Measurements from ENCODE around the gene EYS. TPM values are rescaled to one million over a fixed set of nuclear protein-coding genes. Genes with fewer than 3 reads are reported as not detected.

The EYS gene
- polyA plus RNA-seq, 2 of the 4 experiments (the other 2 are of a cell fraction): 0.03 to 0.06 TPM

- WGBS (ENCODE audit: missing lambda C conversion rate): 10% methylated on average over 1 of the region's 1 CpG
- no peak overlapping the region for H3K4me3 ChIP-seq
- TF ChIP-seq TFCP2L1 (CRISPR knock-in tag; IDR thresholded peaks at IDR 0.05) (no peak), NR3C1 (IDR thresholded peaks at IDR 0.05) (no peak), CEBPB (IDR thresholded peaks at IDR 0.05) (no peak), HDAC2 (IDR thresholded peaks at IDR 0.05) (no peak), ZFP36 (IDR thresholded peaks at IDR 0.05; ENCODE audit: borderline replicate concordance, partially characterized antibody) (no peak), NFE2L2 (conservative IDR thresholded peaks at IDR 0.05; ENCODE audit: low read length) (no peak), EP300 (IDR thresholded peaks at IDR 0.05) (no peak), POLR2AphosphoS2 (conservative IDR thresholded peaks at IDR 0.05; ENCODE audit: low read length) (no peak), RFX5 (IDR thresholded peaks at IDR 0.05) (no peak), EHF (CRISPR knock-in tag; IDR thresholded peaks at IDR 0.05) (no peak)
- TF ChIP-seq, protein P1, sequence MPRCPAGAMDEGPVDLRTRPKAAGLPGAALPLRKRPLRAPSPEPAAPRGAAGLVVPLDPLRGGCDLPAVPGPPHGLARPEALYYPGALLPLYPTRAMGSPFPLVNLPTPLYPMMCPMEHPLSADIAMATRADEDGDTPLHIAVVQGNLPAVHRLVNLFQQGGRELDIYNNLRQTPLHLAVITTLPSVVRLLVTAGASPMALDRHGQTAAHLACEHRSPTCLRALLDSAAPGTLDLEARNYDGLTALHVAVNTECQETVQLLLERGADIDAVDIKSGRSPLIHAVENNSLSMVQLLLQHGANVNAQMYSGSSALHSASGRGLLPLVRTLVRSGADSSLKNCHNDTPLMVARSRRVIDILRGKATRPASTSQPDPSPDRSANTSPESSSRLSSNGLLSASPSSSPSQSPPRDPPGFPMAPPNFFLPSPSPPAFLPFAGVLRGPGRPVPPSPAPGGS (IDR thresholded peaks at IDR 0.05): no peak
- TF ChIP-seq, protein P2, sequence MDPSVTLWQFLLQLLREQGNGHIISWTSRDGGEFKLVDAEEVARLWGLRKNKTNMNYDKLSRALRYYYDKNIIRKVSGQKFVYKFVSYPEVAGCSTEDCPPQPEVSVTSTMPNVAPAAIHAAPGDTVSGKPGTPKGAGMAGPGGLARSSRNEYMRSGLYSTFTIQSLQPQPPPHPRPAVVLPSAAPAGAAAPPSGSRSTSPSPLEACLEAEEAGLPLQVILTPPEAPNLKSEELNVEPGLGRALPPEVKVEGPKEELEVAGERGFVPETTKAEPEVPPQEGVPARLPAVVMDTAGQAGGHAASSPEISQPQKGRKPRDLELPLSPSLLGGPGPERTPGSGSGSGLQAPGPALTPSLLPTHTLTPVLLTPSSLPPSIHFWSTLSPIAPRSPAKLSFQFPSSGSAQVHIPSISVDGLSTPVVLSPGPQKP (IDR thresholded peaks at IDR 0.05; ENCODE audit: low read depth, low read length): no peak
Observed at GRCh38 chr6:64850121-64850520, 856.9 kb downstream of the EYS start.

DNA sequence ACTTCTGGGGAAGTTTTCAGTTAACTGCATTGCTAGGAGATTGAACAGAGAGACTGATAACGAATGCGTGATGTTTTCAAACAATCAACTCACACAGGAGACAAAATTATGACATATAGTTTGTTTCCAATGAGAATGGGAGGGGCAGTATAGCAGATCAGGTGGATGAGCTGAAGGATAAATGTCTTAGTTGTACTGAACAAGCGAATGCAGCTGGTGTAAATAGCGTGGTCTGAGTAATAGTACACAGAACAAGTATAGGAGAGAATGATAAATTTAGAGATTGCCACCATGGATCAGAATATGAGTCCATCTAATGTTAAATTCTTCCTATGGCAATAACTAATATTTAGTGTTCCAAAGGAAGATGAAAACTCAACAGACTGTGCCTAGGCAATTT lies 858.6 kb downstream of the EYS start:
- CTCF ChIA-PET: no interaction called here
- Histone ChIP-seq H3K4me3 (no peak overlapping the region), H3K4me2 (no peak overlapping the region), H3K4me1 (no peaks in the 10 kb centered on the region), H3K9me3 (no peaks in the 10 kb centered on the region), H3K27ac (no peak overlapping the region)
- POLR2A ChIA-PET: no interaction called here
- WGBS (ENCODE audit: missing lambda C conversion rate): 19% methylated on average over 4 of the region's 4 CpGs
- no peak for TF ChIP-seq CBX2 (IDR thresholded peaks at IDR 0.05; ENCODE audit: borderline replicate concordance, low read depth)
- TF ChIP-seq TP53 (CRISPR knock-in tag; IDR thresholded peaks at IDR 0.05): no peak
- no peak for TF ChIP-seq HDAC2 (IDR thresholded peaks at IDR 0.05)
- TF ChIP-seq SREBF2 (IDR thresholded peaks at IDR 0.05): no peak
- TF ChIP-seq RCOR1 (IDR thresholded peaks at IDR 0.05; ENCODE audit: low read depth, low read length): no peak
- TF ChIP-seq HOXA7 (CRISPR knock-in tag; IDR thresholded peaks at IDR 0.05): no peak
- TF ChIP-seq, protein P3, sequence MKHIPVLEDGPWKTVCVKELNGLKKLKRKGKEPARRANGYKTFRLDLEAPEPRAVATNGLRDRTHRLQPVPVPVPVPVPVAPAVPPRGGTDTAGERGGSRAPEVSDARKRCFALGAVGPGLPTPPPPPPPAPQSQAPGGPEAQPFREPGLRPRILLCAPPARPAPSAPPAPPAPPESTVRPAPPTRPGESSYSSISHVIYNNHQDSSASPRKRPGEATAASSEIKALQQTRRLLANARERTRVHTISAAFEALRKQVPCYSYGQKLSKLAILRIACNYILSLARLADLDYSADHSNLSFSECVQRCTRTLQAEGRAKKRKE (CRISPR knock-in tag; IDR thresholded peaks at IDR 0.05; ENCODE audit: low read depth): no peak
- TF ChIP-seq CHD4 (IDR thresholded peaks at IDR 0.05; ENCODE audit: borderline replicate concordance): no peak
- no peak for TF ChIP-seq PHF8 (IDR thresholded peaks at IDR 0.05; ENCODE audit: borderline replicate concordance, low read depth)
- no peak for TF ChIP-seq HOXB13 (CRISPR knock-in tag; IDR thresholded peaks at IDR 0.05; ENCODE audit: low read depth)
- TF ChIP-seq, protein P4, sequence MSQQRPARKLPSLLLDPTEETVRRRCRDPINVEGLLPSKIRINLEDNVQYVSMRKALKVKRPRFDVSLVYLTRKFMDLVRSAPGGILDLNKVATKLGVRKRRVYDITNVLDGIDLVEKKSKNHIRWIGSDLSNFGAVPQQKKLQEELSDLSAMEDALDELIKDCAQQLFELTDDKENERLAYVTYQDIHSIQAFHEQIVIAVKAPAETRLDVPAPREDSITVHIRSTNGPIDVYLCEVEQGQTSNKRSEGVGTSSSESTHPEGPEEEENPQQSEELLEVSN (IDR thresholded peaks at IDR 0.05; ENCODE audit: borderline replicate concordance, low read depth): no peak
- TF ChIP-seq, protein P5, sequence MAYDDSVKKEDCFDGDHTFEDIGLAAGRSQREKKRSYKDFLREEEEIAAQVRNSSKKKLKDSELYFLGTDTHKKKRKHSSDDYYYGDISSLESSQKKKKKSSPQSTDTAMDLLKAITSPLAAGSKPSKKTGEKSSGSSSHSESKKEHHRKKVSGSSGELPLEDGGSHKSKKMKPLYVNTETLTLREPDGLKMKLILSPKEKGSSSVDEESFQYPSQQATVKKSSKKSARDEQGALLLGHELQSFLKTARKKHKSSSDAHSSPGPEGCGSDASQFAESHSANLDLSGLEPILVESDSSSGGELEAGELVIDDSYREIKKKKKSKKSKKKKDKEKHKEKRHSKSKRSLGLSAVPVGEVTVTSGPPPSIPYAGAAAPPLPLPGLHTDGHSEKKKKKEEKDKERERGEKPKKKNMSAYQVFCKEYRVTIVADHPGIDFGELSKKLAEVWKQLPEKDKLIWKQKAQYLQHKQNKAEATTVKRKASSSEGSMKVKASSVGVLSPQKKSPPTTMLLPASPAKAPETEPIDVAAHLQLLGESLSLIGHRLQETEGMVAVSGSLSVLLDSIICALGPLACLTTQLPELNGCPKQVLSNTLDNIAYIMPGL (CRISPR knock-in tag; IDR thresholded peaks at IDR 0.05; ENCODE audit: borderline replicate concordance): no peak
- TF ChIP-seq KDM1A (IDR thresholded peaks at IDR 0.05; ENCODE audit: low read depth): no peak
- no peak for TF ChIP-seq FOSB (CRISPR knock-in tag; IDR thresholded peaks at IDR 0.05)
- TF ChIP-seq EP300 (IDR thresholded peaks at IDR 0.05): no peak
- FAIRE-seq (no peak), ATAC-seq (no peak), DNase-seq (ENCODE audit: low read depth in 1 of 2, low spot score in 1 of 2) (no peak)

More at GRCh38 chr6:64850121-64850520, 856.9 kb downstream of the EYS start:
- no peak for ATAC-seq
- no peak overlapping the region for H3K27ac ChIP-seq
- ChIA-PET CTCF (no interaction called here), POLR2A (no interaction called here)
- no peaks in the 10 kb centered on the region for H3K4me1 ChIP-seq
- no peak overlapping the region for H3K4me2 ChIP-seq
- FAIRE-seq: no peak
- DNase-seq (ENCODE audit: low read depth in 1 of 2, low spot score in 1 of 2): no peak
- H3K9me3 ChIP-seq: no peaks in the 10 kb centered on the region

Data from A549 (cell line).